Duodenal mucosa (tissue), 2 donors: Measurements from ENCODE around the gene ZSCAN16.

Experiments
- H3K27ac ChIP-seq: one replicate; pipeline ENCODE4 v1.7.0; 2013; ENCODE audit warnings: low read depth, low read length
- H3K27me3 ChIP-seq, 2 donors: one replicate each; pipeline ENCODE4 v1.7.0; 2013; ENCODE audit warnings: low read length in 2 of 2, control low read depth in 1 of 2; ENCODE audit not compliant: insufficient read depth in 2 of 2, control insufficient read depth in 1 of 2
- H3K36me3 ChIP-seq, 2 donors: one replicate each; pipeline ENCODE4 v1.7.0; 2013; ENCODE audit warnings: low read length in 2 of 2, control low read depth in 1 of 2; ENCODE audit not compliant: insufficient read depth in 2 of 2, control insufficient read depth in 1 of 2
- H3K4me1 ChIP-seq, 2 donors: one replicate each; pipeline ENCODE4 v1.7.0; 2013; ENCODE audit warnings: low read length in 2 of 2, control low read depth in 1 of 2; ENCODE audit not compliant: insufficient read depth in 2 of 2, control insufficient read depth in 1 of 2
- H3K4me3 ChIP-seq, 2 donors: one replicate each; pipeline ENCODE4 v1.7.0; 2013; ENCODE audit warnings: low read length in 2 of 2, low read depth in 1 of 2
- H3K9ac ChIP-seq, 2 donors: one replicate each; pipeline ENCODE4 v1.7.0; 2013; ENCODE audit warnings: low read length in 2 of 2, low read depth in 1 of 2
- H3K9me3 ChIP-seq, 2 donors: one replicate each; pipeline ENCODE4 v1.7.0; 2013; ENCODE audit warnings: low read length in 2 of 2, control low read depth in 1 of 2; ENCODE audit not compliant: control insufficient read depth in 1 of 2

The ZSCAN16 gene

DNA sequence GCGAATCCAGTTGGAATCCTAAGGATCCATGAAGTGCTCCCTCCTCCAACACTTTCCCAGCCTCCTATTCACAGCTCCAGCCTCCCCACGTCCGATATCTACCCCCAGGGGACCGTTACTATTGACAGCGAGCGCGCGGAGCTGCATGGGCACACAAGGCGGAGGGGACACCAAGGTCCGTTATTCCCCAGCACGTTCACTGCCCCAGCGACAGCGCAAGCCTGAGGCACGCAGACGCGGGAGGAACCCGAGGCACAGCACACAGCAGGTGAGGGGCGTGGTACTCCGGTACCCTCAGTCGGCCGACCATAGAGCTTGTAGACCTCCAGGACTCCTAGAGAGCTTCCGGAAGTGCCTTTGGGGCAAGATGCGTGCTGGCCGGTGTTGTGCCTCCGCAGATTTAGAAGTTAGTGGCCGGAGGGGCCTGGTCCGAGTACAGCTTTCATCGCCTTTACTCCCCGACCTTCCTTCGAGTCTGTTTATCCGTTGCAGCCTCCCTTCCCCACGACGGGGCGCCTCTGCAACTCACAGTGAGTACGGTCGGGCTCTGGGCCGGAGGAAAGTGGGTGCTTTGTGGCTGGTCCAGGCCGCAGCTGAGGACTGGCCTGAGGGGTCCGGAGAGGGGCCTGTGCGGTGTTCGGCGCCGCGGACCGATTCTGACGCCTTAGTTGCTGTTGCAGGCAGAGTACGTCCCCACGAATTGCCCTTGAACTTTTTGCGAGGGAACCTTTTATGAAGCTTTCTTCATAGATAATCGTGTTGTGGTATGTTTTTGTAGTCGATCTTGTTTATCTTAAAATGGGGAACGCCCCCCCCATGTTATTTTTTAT lies 17.3 kb downstream of the ZSCAN16 start, which contains the start of gene ZKSCAN8:
TSS of gene ZKSCAN8 (plus strand) at position 384 of the 830 bp plus-strand sequence. CDS start 6,525 bp downstream, outside the sequence.
- H3K27me3 ChIP-seq: no peaks in the 10 kb centered on the region
- no peaks in the 10 kb centered on the region for H3K9me3 ChIP-seq
- H3K27ac ChIP-seq: no peak within 1 kb of the TSS
- peaks cover 0 to 5% of the 10 kb centered on the region in 2 donors for H3K36me3 ChIP-seq
- H3K4me3 ChIP-seq: peak within 1 kb of the TSS; percentile 94 to 97
- peak within 1 kb of the TSS; percentile 77 to 88 for H3K9ac ChIP-seq
- H3K4me1 ChIP-seq: peaks cover 20 to 29% of the 10 kb centered on the region in 2 donors

DNA sequence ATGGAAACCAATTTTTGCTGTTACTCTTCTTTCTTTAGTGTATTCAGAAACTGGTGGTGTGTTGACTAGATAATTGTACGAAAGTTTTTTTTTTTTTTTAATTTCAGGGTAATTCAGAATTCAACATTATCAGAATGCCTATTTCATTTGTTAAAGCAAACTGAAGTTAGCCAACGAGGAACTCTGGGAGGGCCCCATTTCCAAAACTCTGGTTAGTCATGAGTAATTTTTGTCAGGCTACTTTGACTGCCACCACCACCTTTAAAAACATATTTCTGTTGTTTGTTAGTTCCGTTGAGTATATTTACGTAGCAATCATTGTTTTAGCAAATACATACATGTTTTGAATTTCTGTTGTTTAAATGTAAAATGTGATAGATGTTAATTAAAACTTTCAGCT lies 18.0 kb downstream of the ZSCAN16 start:
- H3K9me3 ChIP-seq: no peaks in the 10 kb centered on the region
- H3K9ac ChIP-seq: peak overlapping the region; percentile 77 to 88
- peak overlapping the region; percentile 94 to 97 for H3K4me3 ChIP-seq
- H3K4me1 ChIP-seq: peaks cover 18 to 28% of the 10 kb centered on the region in 2 donors
- H3K36me3 ChIP-seq: peaks cover 0 to 5% of the 10 kb centered on the region in 2 donors
- H3K27me3 ChIP-seq: no peaks in the 10 kb centered on the region
- no peak overlapping the region for H3K27ac ChIP-seq

DNA sequence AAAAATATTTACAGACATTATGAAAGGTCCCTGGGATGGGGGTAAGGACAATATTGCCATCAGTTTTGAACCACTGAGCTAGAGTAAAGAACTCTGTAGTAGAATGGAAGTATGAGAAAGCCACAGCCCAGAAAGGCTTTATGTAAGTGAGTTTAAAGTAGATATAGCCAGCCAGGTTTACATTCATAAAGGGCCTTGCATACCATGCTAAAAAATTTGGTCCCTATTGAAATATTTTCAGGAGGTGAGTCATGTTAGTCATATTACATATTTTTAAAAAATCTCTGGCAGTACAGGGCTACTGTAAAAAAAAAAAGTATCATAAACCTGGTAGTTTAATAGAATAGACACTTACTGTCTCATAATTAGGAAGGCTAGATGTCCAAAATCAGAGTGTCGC lies 20.8 kb downstream of the ZSCAN16 start:
- peaks cover 13 to 29% of the 10 kb centered on the region in 2 donors for H3K36me3 ChIP-seq
- H3K4me1 ChIP-seq: peaks cover 10 to 17% of the 10 kb centered on the region in 2 donors
- H3K27ac ChIP-seq: no peak overlapping the region
- no peak overlapping the region for H3K9ac ChIP-seq
- no peaks in the 10 kb centered on the region for H3K9me3 ChIP-seq
- H3K4me3 ChIP-seq: no peak overlapping the region
- H3K27me3 ChIP-seq: no peaks in the 10 kb centered on the region

DNA sequence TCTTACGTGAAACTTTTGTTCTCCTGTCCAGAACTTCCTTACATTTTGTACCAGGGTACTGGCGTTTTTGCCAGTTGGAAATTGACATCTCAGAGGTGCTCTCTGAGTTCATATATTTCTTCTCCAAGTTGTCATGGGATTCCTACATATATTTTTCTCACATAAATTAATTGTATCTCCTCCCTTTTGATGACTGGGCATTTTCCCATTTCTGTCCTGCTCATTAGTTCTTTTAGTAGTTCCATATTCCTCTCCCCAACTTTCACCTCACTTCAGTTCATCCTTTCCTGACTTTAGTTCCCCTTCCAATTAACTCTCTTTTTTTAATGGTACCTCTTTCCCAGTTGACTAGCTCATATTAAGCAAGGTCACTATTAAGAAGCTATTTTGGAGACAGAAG lies 28.1 kb downstream of the ZSCAN16 start:
- H3K4me1 ChIP-seq: no peaks in the 10 kb centered on the region
- H3K9me3 ChIP-seq: peaks cover 2 to 7% of the 10 kb centered on the region in 2 donors
- no peaks in the 10 kb centered on the region for H3K27me3 ChIP-seq
- no peak overlapping the region for H3K4me3 ChIP-seq
- no peak overlapping the region for H3K27ac ChIP-seq
- peaks cover 49 to 76% of the 10 kb centered on the region in 2 donors for H3K36me3 ChIP-seq
- H3K9ac ChIP-seq: no peak overlapping the region

DNA sequence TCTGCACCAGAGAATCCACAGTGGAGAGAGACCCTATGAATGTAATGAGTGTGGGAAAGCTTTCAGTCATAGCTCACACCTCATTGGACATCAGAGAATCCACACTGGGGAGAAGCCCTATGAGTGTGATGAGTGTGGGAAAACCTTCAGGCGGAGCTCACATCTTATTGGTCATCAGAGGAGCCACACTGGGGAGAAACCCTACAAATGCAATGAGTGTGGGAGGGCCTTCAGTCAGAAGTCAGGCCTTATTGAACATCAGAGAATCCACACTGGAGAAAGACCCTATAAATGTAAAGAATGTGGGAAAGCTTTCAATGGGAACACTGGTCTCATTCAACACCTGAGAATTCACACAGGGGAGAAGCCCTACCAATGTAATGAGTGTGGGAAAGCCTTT lies 29.1 kb downstream of the ZSCAN16 start:
- Histone ChIP-seq H3K9ac (no peak overlapping the region), H3K4me3 (no peak overlapping the region), H3K9me3 (peaks cover 2 to 7% of the 10 kb centered on the region in 2 donors), H3K36me3 (peaks cover 44 to 68% of the 10 kb centered on the region in 2 donors), H3K27me3 (no peaks in the 10 kb centered on the region), H3K27ac (no peak overlapping the region), H3K4me1 (no peaks in the 10 kb centered on the region)

- H3K4me1 ChIP-seq: no peaks in the 10 kb centered on the region
- H3K4me3 ChIP-seq: no peak overlapping the region
- H3K27me3 ChIP-seq: no peaks in the 10 kb centered on the region
- peaks cover 41 to 61% of the 10 kb centered on the region in 2 donors for H3K36me3 ChIP-seq
- no peak overlapping the region for H3K27ac ChIP-seq
- no peak overlapping the region for H3K9ac ChIP-seq
- peaks cover 2 to 7% of the 10 kb centered on the region in 2 donors for H3K9me3 ChIP-seq
Observed at GRCh38 chr6:28154357-28154756, 29.9 kb downstream of the ZSCAN16 start.

DNA sequence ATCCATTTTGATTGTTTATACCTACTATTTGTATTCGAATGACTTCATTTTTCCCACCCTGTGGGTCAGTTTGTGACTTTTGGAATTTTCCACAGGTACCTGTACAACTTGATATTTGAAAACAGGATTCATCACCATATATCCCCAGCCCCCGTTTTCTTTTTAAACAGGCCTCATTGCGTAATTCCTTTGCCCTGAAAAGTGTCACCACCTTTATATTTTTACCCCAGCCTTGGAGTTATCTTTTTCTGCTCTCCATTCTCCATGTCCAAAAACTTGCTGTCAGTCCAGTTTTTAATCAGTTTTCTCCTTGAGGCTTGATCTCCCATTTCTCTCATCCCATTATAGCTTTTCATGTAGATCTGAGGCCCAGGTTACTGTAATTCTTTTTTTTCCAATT lies 33.9 kb downstream of the ZSCAN16 start:
- H3K4me3 ChIP-seq: no peak overlapping the region
- peaks cover 19 to 23% of the 10 kb centered on the region in 2 donors for H3K36me3 ChIP-seq
- H3K4me1 ChIP-seq: peaks cover 0 to 6% of the 10 kb centered on the region in 2 donors
- no peak overlapping the region for H3K27ac ChIP-seq
- no peaks in the 10 kb centered on the region for H3K27me3 ChIP-seq
- peaks cover 1 to 2% of the 10 kb centered on the region in 2 donors for H3K9me3 ChIP-seq
- no peak overlapping the region for H3K9ac ChIP-seq

DNA sequence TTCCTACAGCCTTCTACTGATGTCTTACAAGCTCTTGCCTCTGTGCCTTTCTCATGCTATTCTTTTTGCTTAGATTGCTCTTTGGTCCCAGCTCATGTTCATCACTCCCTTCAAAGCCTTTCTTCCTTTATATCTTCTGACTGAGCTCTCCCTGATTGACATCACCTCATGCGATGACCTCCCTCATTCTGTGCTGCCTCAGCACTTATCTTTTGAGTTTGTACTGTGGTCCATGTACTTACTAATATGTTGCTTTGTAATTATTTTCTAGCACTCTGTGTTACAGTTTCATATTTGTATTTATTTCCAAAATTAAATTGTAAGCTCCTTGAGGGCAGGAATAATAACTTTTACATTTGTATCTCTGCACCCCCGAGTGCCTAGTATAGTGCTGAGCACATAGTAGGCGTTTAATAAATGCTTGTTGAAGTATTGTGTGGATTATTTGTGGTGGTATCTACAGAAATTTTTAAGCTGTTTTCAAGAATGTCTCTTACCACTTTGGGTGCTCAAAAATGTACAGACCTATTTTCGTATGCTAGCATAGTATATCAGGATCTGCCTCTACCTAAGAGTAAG lies 34.7 kb downstream of the ZSCAN16 start:
- peaks cover 0 to 6% of the 10 kb centered on the region in 2 donors for H3K4me1 ChIP-seq
- H3K36me3 ChIP-seq: peaks cover 11 to 15% of the 10 kb centered on the region in 2 donors
- no peak overlapping the region for H3K9ac ChIP-seq
- H3K27ac ChIP-seq: no peak overlapping the region
- H3K27me3 ChIP-seq: no peaks in the 10 kb centered on the region
- H3K9me3 ChIP-seq: no peaks in the 10 kb centered on the region
- H3K4me3 ChIP-seq: no peak overlapping the region

GRCh38 chr6:28160233-28160632 lies 35.8 kb downstream of the ZSCAN16 start:
- Histone ChIP-seq H3K4me1 (peaks cover 0 to 6% of the 10 kb centered on the region in 2 donors), H3K27me3 (no peaks in the 10 kb centered on the region), H3K27ac (no peak overlapping the region), H3K9me3 (no peaks in the 10 kb centered on the region), H3K4me3 (no peak overlapping the region), H3K9ac (no peak overlapping the region), H3K36me3 (peaks cover under 1 to 4% of the 10 kb centered on the region in 2 donors)

DNA sequence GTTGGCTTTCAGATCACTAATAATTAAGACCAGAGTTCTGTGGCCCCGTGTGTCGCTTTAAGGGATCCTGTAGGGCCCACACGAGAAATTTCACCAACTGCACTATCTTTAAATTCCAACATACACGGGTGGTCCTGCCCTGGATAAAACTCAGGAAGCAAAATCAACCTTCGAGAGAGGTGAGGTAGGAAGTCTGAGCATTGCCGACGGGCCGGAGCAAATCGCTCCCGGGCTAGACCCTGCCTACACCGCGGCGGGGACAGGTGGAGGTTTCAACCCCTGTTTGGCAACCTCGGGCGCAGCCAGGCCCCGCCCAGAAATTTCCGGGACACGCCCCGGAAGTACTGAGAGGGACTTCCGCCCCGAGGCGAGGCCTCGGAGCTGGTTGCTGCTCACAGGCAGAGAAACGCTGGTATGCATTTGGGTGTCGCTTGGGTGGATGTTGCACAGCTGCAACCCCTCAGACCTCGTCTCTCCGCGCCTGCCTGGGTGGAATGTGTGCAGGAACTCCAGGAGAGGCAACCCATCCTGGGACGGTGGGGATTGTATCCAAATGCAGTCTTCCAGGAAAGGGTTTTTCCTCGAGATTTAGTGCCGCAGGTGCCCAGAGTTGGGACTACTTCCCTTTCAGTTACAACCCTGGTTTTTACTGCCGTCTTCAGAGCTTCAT lies 37.1 kb downstream of the ZSCAN16 start:
- Histone ChIP-seq H3K4me1 (peaks cover 0 to 6% of the 10 kb centered on the region in 2 donors), H3K36me3 (peaks cover 0 to 3% of the 10 kb centered on the region in 2 donors), H3K4me3 (peak overlapping the region; percentile 82 to 90), H3K27me3 (no peaks in the 10 kb centered on the region), H3K27ac (no peak overlapping the region), H3K9me3 (no peaks in the 10 kb centered on the region), H3K9ac (peak overlapping the region in 1 of 2 donors; percentile 53)
